CD4-positive, alpha-beta T cell treated with Interleukin-1 beta for 1 hour (primary cell): Measurements from ENCODE around the gene TAF8.
"Not testable (repeated sequence)": the region's sequence is repeated elsewhere in the genome, so short reads cannot be mapped to it uniquely, and the experiment has no call there.

Experiments
- DNase-seq, 2 donors: peaks; one replicate each; pipeline ENCODE4 v3.0.0-alpha.2; 2020 to 2022

Gene TAF8, protein sequence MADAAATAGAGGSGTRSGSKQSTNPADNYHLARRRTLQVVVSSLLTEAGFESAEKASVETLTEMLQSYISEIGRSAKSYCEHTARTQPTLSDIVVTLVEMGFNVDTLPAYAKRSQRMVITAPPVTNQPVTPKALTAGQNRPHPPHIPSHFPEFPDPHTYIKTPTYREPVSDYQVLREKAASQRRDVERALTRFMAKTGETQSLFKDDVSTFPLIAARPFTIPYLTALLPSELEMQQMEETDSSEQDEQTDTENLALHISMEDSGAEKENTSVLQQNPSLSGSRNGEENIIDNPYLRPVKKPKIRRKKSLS

DNA sequence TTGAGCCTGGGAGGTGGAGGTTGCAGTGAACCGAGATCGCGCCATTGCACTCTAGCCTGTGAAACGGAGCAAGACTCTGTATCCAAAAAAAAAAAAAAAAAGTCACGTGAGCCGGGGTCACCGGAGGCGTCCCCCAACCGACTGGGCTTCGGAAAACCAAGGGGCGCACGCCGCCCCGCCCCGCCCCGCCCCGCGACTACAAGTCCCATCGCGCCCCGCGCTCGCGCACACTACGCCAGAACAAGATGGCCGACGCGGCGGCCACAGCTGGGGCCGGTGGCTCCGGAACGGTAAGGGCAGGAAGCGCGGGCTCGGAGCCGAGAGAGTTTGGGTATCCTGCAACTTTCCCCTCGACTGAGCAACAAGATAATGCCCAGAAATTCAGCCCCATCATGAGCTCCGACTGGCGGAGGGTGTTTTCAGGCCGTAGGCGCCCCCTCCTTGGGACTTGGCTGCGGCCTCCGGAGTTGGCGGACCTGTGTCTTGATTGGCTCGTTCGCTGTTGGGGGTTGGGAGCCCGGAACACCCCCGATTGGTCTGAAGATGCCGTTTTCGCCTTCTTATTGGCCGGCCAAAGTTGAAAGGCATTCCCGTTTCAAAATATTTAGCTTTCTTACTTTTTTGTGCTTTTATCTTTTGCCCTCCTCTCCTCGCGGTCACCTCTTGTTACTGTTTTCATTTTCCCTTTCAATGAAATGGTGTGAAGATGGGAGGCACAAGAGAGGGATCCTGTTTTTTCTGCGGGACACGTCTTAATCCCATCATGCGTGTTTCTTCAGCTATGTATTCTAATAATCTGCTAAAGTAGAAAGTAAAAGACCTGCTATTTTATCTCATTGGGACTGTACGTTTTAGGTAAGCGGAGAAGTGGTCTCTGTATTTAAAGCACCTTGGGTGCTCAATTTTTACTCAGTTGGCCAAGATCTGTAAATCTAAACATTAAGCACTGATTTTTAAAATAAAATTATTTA lies at the start of gene TAF8:
TSS of gene TAF8 (plus strand) at position 228 of the 971 bp plus-strand sequence. CDS start at position 246, 18 bp downstream.
- peak; percentile 87 to 90 for DNase-seq

DNA sequence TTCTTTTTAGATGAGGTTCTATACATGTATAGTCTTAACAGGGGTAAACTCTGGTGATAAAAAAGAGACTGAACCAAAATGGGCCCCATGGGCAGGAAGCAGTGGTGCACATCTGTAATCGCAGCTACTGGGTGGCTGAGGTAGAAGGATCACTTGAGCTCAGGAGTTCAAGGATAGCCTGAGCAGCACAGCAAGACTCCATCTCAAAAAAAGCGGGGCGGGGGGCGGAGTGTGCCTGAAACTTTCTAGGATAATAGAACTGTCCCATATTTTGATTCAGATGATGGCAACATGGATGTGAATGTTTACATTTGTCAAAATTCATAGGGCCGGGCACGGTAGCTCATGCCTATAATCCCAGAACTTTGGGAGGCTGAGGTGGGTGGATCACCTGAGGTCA lies 48.8 kb upstream of the TAF8 start:
- no peak for DNase-seq

DNA sequence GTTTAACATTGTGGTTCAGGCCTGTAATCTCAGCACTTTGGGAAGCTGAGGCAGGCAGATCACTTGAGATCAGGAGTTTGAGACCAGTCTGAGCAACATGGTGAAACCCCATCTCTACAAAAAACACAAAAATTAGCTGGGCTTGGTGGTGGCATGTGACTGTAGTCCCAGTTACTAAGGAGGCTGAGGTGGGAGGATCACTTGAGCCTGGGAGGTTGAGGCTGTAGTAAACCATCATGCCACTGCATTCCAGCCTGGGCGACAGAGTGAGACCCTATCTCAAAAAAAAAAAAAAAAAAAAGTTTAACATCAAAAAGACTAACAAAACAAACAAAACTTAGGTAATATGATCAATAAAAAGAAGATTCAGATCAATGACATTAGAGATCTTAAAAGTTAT lies 46.7 kb upstream of the TAF8 start:
- DNase-seq = not testable (repeated sequence)

DNA sequence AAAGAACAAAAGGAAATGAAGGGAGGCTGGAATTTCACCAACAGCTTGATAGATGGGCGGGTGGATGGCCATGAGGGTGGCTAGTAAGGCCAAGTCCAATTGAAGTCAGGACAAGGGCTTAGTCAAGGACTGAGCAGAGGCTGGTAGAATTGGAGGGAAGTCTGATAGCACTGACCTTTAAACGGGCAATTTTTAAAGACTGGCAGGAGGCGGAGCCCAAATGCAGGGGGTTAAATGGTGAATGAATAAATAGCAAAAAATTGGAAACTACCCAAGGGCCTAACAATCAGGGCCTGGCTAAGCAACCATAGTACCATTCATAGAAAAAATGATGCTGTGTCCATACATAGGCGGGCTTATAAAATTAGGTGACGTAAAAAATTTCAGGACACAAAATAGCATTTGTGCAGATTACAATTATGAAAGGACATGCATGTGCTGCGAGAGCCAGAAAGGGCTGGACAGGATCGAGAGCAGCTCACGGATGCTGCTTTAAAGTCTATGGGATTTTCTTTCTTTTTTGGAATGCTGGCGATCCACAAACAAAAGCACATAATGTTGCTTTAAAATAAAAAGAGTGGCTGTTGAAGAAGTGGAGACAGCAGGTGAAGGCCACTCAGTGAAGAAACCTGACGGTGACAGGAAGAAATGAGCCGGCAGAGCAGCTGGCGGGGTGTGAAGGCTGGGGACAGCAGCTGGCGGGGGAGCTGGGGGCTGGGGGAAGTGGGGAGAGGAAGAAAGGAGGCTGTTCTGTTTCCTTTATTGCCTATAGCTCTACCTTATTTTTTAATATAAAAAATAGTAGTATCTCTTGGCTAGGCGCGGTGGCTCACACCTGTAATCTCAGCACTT lies 42.8 kb upstream of the TAF8 start:
- DNase-seq = peak in 1 of 2 donors; percentile 30

DNA sequence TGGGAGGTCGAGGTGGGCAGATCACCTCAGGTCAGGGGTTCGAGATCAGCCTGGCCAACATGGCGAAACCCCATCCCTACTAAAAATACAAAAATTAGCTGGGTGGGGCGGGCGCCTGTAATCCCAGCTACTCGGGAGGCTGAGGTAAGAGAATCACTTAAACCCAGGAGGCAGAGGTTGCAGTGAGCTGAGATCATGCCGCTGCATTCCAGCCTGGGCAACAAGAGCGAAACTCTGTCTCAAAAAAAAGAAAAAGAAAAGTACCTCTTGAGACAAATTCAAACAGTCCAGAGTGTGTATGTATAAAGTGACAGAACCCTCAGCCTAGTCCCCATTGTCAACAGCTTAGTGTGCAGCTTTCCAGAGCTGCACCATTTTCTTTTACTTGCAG lies 42.2 kb upstream of the TAF8 start:
- not testable (repeated sequence) for DNase-seq

DNA sequence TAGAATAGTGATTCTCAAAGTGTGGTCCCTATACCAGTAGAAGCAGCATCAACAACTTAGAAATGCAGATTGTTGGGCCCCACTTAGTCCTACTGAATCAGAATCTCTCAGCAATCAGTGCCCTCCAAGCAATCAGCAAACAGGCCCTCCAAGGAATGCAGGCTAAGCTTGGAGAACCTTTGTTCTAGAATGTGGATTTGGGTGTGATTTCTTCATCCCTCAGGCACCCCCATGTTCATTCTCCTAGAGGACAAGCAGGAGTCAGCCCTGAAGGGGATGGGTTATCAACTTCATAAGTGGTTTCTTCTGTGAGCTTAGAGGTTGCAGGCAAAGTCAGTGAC lies 40.5 kb upstream of the TAF8 start:
- no peak for DNase-seq

DNA sequence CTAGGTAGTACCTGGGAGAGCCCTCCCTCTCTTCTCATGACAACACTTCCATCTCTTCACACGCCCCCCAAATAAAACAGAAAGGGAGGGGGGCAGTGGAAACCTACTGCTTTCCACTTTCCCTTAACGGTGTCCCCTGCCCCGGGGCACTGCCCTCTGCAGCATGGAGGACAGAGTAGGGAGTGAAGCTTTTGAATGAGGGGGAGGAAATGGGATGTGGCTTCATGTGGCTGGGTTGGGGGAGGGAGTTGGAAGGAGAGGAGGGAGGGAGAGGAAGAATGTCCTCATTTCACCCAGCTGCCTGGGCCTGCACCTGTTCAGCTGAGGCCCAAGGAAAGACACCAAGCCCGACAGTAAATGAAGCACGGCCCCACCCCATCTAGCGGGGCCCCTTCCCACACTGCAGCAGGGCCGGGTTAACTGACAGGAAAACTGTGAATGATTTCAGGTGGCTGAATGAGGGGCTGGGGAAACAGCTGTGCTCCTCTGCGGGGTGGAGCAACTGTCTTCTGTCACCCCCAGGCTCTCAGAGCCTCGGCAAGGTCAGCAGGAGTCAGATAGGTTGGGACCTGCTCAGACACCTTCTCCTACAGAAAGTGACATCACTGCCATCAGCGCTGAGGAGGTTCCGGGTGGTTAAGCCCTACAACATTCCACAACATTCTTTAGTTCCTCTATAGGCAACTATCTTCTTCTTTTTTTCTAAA lies 40.0 kb upstream of the TAF8 start:
- peak in 1 of 2 donors; percentile 10 for DNase-seq

DNA sequence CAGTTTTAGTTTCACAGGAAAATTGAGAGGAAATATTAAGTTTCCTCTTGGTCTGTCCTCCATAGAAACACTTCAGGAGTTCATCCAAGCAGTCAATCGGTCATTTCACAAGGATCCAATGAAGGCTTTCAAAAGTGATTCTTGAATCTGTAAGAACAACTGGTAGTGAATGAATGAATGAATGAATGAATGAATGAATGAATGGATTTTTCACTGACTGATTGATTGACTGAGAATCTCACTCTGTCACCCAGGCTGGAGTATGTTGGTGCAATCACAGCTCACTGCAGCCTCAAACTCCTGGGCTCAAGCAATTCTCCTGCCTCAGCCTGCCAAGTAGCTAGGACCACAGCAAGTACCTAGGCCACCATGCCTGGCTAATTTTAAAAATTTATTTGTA lies 39.4 kb upstream of the TAF8 start:
- DNase-seq = no peak

DNA sequence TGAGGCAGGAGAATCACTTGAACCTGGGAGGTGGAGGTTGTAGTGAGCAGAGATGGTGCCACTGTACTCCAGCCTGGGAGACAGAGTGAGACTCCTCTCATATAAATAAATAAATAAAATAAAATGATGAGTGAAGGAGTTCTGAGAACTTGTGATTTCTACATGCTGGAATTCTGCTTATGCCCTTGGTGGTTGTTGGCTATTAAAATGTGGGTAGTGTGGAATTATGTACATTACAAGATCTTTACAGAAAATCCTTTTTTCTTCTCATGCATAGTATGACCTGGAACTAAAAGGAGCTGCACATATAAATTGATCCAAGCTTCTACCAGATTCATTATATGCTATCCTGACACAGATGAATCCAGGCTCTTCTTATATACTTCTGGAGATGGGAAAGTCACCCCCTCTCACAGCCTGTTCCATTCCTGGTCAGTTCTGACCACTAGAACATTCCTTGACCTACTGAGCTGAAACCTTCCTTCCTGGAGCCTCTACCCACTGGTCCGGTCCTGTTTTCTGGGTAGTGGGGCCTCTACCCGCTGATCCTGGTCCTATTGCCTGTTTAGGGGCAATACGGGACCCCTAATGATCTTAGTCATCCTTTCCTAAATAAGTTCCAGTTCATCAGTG lies 37.7 kb upstream of the TAF8 start:
- no peak for DNase-seq

DNA sequence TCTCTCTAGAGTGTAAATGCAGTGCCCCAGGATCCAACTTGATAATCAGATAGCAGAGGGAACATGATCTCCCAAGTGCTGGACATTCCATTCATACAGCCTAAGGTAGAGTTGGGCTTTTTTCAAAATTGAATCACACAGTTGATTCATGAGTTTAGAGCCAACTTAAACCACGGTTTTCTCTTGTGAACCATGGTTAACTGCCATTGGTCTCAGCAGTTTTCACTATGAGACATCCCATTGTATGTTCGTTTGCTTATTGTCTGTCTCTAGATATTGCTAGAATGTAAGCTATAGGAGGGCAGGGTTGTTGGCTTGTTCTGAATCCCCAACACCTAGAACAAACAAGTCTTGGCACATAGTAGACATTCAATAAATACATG lies 37.2 kb upstream of the TAF8 start:
- no peak for DNase-seq

DNA sequence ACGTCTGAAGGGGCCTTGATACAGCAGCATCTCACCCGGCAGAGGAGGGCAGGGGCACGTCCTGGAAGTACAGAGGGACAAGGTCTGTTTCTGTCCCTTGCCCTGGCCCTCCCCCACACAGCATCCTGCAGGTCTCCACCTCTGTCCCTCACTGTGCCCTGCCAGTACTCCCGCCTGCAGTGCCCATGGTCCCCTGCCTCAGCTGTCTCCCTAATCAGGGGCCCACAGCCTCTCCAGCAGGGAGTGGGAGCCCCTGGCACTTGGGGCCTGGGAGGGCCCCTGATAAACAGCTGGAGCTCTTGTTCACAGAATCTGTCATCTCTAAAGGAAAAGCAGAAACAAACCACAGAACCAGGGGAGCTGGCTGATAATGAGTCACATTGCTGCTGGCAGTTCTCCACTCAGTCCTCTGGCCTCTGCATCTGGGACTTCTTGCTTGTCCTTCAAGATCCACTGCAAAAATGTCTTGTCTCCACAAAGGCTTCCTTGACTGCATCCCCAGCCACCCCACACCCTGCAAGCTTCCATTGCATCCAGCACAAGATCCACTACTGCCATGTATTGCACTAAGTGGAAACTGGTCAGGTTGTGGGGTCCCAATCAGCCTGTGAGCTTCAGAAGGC lies 33.2 kb upstream of the TAF8 start:
- DNase-seq = no peak

DNA sequence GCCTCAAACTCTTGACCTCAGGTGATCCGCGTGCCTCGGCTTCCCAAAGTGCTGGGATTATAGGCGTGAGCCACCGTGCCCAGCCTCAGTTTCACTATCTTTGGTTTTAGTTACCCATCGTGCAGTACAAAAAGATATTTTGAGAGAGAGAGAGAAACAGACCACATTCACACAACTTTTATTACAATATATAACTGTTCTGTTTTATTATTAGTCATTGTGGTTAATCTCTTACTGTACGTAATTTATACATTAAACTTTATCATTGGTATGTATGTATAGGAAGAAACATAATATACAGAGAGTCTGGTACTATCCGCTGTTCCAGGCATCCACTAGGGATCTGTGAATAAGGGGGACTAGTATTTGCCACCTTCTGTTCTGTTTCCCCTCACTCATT lies 29.4 kb upstream of the TAF8 start:
- DNase-seq = no peak

DNA sequence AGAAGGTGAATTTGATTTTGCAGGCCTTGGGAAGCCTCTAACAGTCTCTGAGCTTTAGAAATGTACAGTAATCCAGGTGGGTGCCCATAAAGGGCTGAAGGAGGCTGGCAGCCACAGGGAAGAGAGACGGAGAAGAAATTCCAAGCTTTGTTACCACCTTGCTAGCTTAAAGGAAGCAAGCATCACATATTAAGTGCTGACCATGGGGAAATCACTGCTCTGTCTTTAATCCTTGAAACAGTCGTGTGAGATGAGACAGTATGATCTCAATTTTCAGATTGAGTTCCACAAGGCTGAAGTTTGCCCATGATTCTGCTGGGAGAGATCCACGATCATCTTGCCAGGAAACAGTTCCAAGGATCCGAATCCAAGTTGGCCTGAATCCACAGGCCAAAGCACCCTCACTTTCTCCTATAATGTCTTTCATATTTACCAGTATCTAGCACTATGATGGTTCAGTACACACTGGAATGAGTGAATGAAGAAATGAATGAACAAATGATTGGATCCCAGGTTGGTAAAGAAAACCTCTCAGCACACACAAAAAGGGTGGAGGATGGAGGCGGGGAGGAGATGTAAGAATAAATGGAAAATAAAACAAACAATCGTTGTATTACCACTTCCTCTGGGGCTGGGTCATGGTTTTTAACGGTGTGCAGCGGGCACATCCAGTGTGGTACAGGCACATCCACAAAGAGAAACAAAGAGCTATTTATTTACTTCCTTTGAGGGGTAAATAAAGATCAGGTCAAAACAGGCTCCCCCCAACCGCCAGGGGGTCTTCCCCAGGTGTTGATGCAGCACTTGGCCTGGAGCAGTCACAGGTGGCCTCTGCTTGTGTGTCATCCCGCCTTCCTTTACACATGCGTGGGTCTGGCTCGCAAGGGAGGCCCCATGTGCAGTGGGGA lies 28.2 kb upstream of the TAF8 start:
- DNase-seq = peak; percentile 60 to 66

DNA sequence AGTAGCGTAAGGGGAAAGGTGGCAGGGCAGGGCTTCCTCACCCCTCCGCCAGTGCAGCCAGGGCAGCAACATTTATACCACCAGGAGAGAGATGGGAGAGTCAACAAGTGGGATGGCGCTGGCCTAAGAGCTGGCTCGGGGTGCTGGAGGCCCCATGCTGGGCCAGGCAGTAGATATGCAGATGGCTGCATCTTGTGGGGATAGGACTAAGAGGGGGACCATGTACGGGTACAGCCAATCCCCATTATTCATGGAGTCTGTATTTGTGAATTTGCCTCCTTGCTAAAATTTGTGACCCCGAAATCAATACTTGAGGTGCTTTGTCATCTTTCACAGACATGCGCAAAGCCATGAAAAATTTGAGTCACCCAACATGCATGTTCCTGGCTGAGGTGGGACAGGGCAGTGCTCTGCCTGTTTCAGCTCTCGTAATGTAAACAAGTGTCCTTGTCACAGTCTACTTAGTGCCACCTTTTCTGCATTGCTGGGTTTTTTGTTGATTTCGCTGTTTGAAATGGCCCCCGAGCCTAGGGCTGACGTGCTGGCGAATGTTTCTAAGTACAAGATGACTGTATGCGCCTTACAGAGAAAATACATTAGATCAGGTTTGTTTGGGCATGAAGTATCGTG lies 27.5 kb upstream of the TAF8 start:
- no peak for DNase-seq

DNA sequence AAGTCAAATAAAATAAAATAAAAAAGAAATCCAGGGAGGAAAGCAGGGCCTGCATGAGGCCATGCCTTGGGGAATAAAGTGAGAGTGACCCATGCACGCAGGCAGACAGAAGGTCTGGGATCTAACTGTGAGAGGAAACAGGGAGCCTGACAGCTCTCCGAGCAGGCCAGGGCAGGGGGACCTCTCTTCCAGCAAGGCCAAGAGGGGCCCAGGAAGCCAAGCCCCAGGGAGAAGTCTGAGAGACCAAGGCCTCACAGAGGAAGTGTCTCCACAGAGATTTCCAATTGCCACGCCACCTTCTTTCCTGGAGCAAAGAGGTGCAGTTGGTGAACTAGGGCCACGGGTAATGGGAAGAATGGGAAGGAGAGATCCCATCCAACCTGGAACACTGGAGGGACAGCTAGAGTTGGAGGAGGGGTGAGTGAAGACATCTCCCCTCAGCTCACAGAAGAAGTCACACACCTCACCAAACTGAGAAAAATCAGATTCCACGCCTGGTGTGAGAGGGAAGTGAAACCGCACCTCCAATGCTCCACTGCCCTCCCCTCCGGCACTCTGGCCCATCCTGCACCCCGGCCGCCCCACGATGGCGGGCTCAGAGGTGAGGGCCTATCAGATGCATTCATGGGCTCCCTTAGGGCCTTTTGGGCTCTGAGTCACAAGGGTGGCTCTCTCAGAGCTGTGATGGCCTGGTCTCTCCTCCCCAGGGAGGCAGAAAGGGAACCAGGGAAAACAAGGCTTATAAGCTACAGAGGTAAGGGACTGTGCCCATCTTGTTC lies 25.1 kb upstream of the TAF8 start:
- peak in 1 of 2 donors; percentile 71 for DNase-seq

DNA sequence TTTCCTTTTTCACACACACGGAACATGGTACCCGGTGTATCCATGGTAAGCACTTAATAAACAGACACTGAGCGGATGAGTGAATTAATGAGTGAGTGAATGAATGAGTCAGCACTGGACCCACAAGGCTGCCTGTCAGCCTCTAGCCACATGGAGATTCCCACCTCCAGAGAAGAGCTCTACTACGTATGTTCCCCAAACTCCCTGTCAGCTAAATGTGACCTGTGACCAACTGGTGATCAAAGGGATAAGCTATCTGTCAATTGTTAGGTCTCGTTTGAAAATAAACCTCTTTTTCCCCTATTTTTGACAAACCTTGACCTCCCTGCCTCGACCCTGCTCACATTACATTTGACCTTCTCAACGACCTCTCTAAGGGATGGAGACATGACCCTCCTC lies 24.5 kb upstream of the TAF8 start:
- no peak for DNase-seq

DNA sequence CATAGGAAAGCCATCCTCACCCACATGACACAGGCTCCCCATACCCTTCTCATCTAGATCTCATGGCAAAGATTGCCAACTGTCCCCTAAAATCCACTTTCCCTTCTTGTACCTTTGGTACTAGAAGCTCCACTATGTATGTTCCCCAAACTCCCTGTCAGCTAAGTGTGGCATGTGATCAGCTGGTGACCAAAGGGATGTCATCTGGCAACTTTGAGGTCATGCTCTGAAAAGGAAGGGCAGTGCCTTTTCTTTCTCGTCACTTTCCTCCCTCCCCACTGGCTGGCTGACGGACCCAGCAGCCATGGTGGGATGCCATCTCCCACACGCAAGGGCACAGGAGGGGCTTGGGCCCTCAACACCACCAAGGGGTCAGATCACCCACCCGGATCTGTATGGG lies 23.8 kb upstream of the TAF8 start:
- DNase-seq = peak in 1 of 2 donors; percentile 35

DNA sequence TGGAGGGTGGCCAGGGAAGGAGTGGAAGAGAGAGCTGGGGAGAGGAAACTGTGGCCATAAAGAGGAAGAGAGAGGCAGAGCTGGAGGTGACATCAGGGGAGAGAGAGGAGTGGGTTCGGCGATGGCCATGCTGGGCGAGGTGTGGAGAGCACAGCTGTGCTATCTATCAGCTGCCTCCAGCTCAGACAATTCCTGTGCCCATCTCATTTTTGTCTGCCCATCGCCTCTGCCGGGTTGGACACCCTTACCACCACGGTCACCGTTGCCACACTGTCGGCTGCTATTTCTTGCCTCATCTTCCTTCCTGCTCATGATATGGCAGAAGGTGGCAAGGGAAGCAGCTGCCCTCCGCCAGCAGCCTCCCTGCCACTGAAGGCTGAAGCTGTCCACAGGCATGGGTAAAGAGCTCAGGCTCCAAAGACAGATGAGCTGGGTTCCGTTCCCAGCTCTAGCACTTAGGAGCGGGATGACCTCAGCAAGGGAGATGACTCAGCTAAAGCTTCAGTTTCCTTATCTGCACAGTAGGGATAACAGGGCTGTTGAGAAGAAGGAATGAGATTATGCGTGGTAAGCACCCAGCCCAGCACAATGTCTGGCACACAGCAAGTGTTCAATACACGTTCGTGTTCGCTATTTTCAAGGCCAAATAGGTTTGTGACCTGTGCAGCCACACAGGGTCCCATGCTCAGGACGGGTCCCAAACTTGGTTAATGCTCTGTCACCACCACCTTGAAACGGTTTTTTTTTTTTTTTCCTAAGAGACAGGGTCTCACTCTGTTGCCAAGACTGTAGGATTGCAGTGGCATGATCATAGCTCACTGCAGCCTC lies 21.9 kb upstream of the TAF8 start:
- DNase-seq = peak in 1 of 2 donors; percentile 33
